ENCODE measurements around the gene FARP2. TPM values are rescaled to one million over a fixed set of nuclear protein-coding genes. Genes with fewer than 3 reads are reported as not detected.

FARP2 gene
- total and polyA plus RNA-seq, 2 of the 4 experiments (the other 2 are of a cell fraction): 17.1 to 30.8 TPM

DNA sequence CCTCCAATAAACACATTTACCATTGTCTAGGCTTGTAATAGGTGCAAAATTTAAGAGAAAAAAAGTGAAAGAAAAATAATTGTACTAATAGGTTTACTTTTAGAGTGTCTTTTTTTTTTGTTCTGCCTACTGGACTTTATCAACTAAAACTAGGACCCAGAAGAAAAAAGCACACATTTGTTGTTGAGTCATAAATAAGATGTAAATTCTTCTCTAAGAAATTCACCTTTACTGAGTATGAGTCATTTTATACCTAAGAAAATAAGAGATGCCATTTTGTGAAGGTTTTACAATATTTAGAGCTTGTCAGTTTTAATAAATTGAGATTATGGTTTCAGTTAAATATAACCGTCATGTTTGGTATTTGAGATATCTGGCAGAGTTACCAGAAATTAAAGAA, 19.2 kb downstream of the FARP2 start:
- H3K4me3 ChIP-seq (ENCODE audit: insufficient read depth, low read depth, low read length): no peak overlapping the region
- no peak overlapping the region for H3K18ac ChIP-seq (ENCODE audit: low read depth, low read length)
- H3K9me3 ChIP-seq (ENCODE audit: control insufficient read depth, insufficient read depth, low read length): no peaks in the 10 kb centered on the region
- peaks cover 11% of the 10 kb centered on the region for H3K36me3 ChIP-seq (ENCODE audit: control insufficient read depth, insufficient read depth, low read length)
- ATAC-seq (ENCODE audit: low read depth) (no peak), DNase-seq (no peak)
- H4K91ac ChIP-seq (ENCODE audit: insufficient read depth, low read depth, low read length): no peak overlapping the region
- no peak overlapping the region for H3K4me2 ChIP-seq (ENCODE audit: low read depth, low read length)
- H3K27me3 ChIP-seq (ENCODE audit: control insufficient read depth, insufficient read depth, low read length): no peaks in the 10 kb centered on the region
- TF ChIP-seq MXI1 (IDR thresholded peaks at IDR 0.05; ENCODE audit: borderline replicate concordance, low read depth, low read length) (no peak), FOS (IDR thresholded peaks at IDR 0.05; ENCODE audit: low read depth, low read length) (no peak), POLR2A (IDR thresholded peaks at IDR 0.05; ENCODE audit: low read depth, low read length) (no peak), BHLHE40 (IDR thresholded peaks at IDR 0.05; ENCODE audit: low read depth, low read length) (no peak), MAZ (IDR thresholded peaks at IDR 0.05; ENCODE audit: borderline replicate concordance, low read depth, low read length) (no peak), MAFK (IDR thresholded peaks at IDR 0.05; ENCODE audit: low read depth, low read length) (no peak)
- TF ChIP-seq, protein P1, sequence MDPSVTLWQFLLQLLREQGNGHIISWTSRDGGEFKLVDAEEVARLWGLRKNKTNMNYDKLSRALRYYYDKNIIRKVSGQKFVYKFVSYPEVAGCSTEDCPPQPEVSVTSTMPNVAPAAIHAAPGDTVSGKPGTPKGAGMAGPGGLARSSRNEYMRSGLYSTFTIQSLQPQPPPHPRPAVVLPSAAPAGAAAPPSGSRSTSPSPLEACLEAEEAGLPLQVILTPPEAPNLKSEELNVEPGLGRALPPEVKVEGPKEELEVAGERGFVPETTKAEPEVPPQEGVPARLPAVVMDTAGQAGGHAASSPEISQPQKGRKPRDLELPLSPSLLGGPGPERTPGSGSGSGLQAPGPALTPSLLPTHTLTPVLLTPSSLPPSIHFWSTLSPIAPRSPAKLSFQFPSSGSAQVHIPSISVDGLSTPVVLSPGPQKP (IDR thresholded peaks at IDR 0.05; ENCODE audit: borderline replicate concordance, low read depth, low read length): no peak
- no peak overlapping the region for H3K27ac ChIP-seq (ENCODE audit: insufficient read depth, low read length)
- H3K23ac ChIP-seq (ENCODE audit: low read depth, low read length): no peak overlapping the region
- H3K4me1 ChIP-seq (ENCODE audit: control insufficient read depth, insufficient read depth, low read length): peaks cover 15% of the 10 kb centered on the region
- CTCF ChIA-PET: no interaction called here
- peaks cover 46 to 69% of the 10 kb centered on the region in 2 experiments for H3K79me1 ChIP-seq (ENCODE audit: low read depth in 1 of 2, low read length in 2 of 2)
- no peak overlapping the region for H3K56ac ChIP-seq (ENCODE audit: extremely low read depth, insufficient read depth, low read length)
- no peak overlapping the region for H2AK9ac ChIP-seq (replicated peaks; ENCODE audit: low read depth, low read length, poor library complexity)
- peaks cover 24% of the 10 kb centered on the region for H3K9me1 ChIP-seq (ENCODE audit: insufficient read depth, low read length)
- no peak overlapping the region for H3K4ac ChIP-seq (ENCODE audit: low read depth, low read length)
- H2AK5ac ChIP-seq (ENCODE audit: low read depth, low read length): no peak overlapping the region
- no peak overlapping the region for H2BK20ac ChIP-seq (ENCODE audit: low read depth, low read length)
- dilution Hi-C loops (cut with HindIII; ENCODE audit: low sequenced_read_pairs, unreplicated experiment) (no loop called here), intact Hi-C loops (cut with micrococcal nuclease) (loop anchor here (5.0 kb wide), 1 partner anchor 37 kb away; no protein-coding TSS in a partner anchor), in situ Hi-C loops (cut with MboI; ENCODE audit: low sequenced_read_pairs) (no loop called here)
- no peak overlapping the region for H4K8ac ChIP-seq (ENCODE audit: low read depth in 2 of 2, low read length in 2 of 2)
- POLR2A ChIA-PET (ENCODE audit: unreplicated experiment): no interaction called here
- H3K9ac ChIP-seq (ENCODE audit: low read depth, low read length): no peak overlapping the region
- H2BK120ac ChIP-seq (ENCODE audit: low read depth, low read length): no peak overlapping the region
- no peak overlapping the region for H4K5ac ChIP-seq (ENCODE audit: low read depth, low read length)
- no peak overlapping the region for H2AFZ ChIP-seq (replicated peaks; ENCODE audit: low read length, poor library complexity)
- H2BK15ac ChIP-seq (ENCODE audit: low read depth, low read length): no peak overlapping the region
- H4K20me1 ChIP-seq (ENCODE audit: insufficient read depth, low read length): peaks cover 30% of the 10 kb centered on the region
- BruUV-seq (replicated peaks): no TSS peak
- H2BK5ac ChIP-seq (ENCODE audit: low read depth, low read length, poor library complexity, severe bottlenecking): no peak overlapping the region
- no peak overlapping the region for H3K14ac ChIP-seq (replicated peaks; ENCODE audit: low read depth, low read length)
- WGBS, 2 experiments (ENCODE audit: extremely low coverage in 2 of 2, insufficient read length in 1 of 2): no CpG with 5 or more reads among the region's 1 CpG

Measured in IMR-90 (cell line).